GM12878 (cell line): ENCODE data around the gene CDH2. TPM values are rescaled to one million over a fixed set of nuclear protein-coding genes. Genes with fewer than 3 reads are reported as not detected.

Source experiments
- ATAC-seq: fragments of 200-7000 bp; cut with Tn5 transposase; 3 replicates; pipeline ENCODE4 v1.9.1; 2020; ENCODE audit warnings: mild to moderate bottlenecking, moderate library complexity
- BruUV-seq: library from RNA; stranded (reverse); fragments of 400-500 nt; replicated peaks from 2 replicates; lab custom pipeline; 2021; lab: Mats Ljungman, UMichigan
- CTCF ChIA-PET: fragments of 300-600 bp; sonication (Branson Sonifier 250); formaldehyde crosslinking; extraction: SDS; loops from one replicate; lab custom pipeline; 2021; ENCODE audit warnings: inconsistent platforms; lab: Yijun Ruan, JAX
- POLR2A ChIA-PET: fragments of 350-600 bp; formaldehyde crosslinking; extraction: SDS; loops from one replicate; lab custom pipeline; 2021; ENCODE audit warnings: inconsistent platforms; lab: Charles Lee
- RAD21 ChIA-PET: fragments of 300-600 bp; sonication (Branson Sonifier 250); formaldehyde crosslinking; loops from one replicate; lab custom pipeline; 2023; ENCODE audit warnings: antibody characterized with exemption; ENCODE audit not compliant: unreplicated experiment; lab: Charles Lee
- SMC1A ChIA-PET: fragments of 300-600 bp; sonication (Branson Sonifier 250); formaldehyde crosslinking; loops from one replicate; lab custom pipeline; 2023; ENCODE audit not compliant: unreplicated experiment, uncharacterized antibody; lab: Charles Lee
- DNase-seq: peaks from one replicate; pipeline ENCODE4 v3.0.0-alpha.2; 2011; ENCODE audit warnings: low read depth, low spot score
- FAIRE-seq: peaks from 3 replicates; lab custom pipeline; 2011; peaks lifted over from hg19 to GRCh38; lab: Jason Lieb, UNC
- H2AFZ ChIP-seq: 2 replicates; pipeline ENCODE4 v1.6.0; 2011; ENCODE audit warnings: low read depth, low read length, control low read depth; ENCODE audit not compliant: control insufficient read depth
- H3K27ac ChIP-seq: 2 replicates; pipeline ENCODE4 v1.5.1; 2011; ENCODE audit warnings: control low read depth; ENCODE audit not compliant: control insufficient read depth, insufficient read depth
- H3K27me3 ChIP-seq, 2 experiments: replicated peaks in 1 of 2; 2 replicates each; pipeline versions ENCODE4 v1.6.0 to v1.6.1; 2011; ENCODE audit warnings: low read length in 1 of 2; ENCODE audit not compliant: control insufficient read depth in 2 of 2, insufficient read depth in 2 of 2
- H3K36me3 ChIP-seq, 2 experiments: 2 replicates each; pipeline ENCODE4 v1.5.1; 2011; ENCODE audit warnings: low read length in 1 of 2; ENCODE audit not compliant: control insufficient read depth in 2 of 2, insufficient read depth in 2 of 2
- H3K4me1 ChIP-seq: 2 replicates; pipeline ENCODE4 v1.6.1; 2011; ENCODE audit warnings: mild to moderate bottlenecking, low read length, moderate library complexity, mixed read lengths; ENCODE audit not compliant: control insufficient read depth, insufficient read depth
- H3K4me2 ChIP-seq: 2 replicates; pipeline ENCODE4 v1.6.0; 2011; ENCODE audit warnings: control low read depth; ENCODE audit not compliant: control insufficient read depth, insufficient read depth
- H3K4me3 ChIP-seq: fragments of 200-600 bp; sonication (generic); 2 replicates; pipeline ENCODE4 v1.5.1; 2016
- H3K79me2 ChIP-seq: 2 replicates; pipeline ENCODE4 v1.6.0; 2011; ENCODE audit warnings: low read length; ENCODE audit not compliant: control insufficient read depth, insufficient read depth
- H3K9ac ChIP-seq: 2 replicates; pipeline ENCODE4 v1.8.0; 2011; ENCODE audit warnings: low read length, control low read depth, mixed read lengths; ENCODE audit not compliant: control insufficient read depth, insufficient read depth
- H3K9me3 ChIP-seq: replicated peaks from 3 replicates; pipeline ENCODE4 v1.5.1; 2011; ENCODE audit warnings: mild to moderate bottlenecking, low read length; ENCODE audit not compliant: control insufficient read depth, insufficient read depth
- H4K20me1 ChIP-seq: 2 replicates; pipeline ENCODE4 v1.6.0; 2011; ENCODE audit not compliant: control insufficient read depth, insufficient read depth
- BACH1 ChIP-seq: fragments of 450-650 bp; IDR thresholded peaks from 2 replicates; pipeline ENCODE4 v1.6.1; 2017; ENCODE audit warnings: mild to moderate bottlenecking, borderline replicate concordance
- CBX5 ChIP-seq: sonication (generic); IDR thresholded peaks from 2 replicates; pipeline ENCODE4 v1.6.1; 2016; ENCODE audit warnings: low read depth, moderate library complexity, mild to moderate bottlenecking, inconsistent platforms
- FOXK2 ChIP-seq: fragments of 450-650 bp; IDR thresholded peaks from 2 replicates; pipeline ENCODE4 v1.6.1; 2017; ENCODE audit warnings: mild to moderate bottlenecking, moderate library complexity
- RAD21 ChIP-seq: IDR thresholded peaks from 2 replicates; pipeline ENCODE4 v1.6.1; 2011; ENCODE audit warnings: mild to moderate bottlenecking, low read depth, low read length, moderate library complexity; ENCODE audit not compliant: insufficient read depth
- SP1 ChIP-seq: IDR thresholded peaks from one replicate; pipeline ENCODE4 v1.6.1; 2011; ENCODE audit warnings: low read depth, low read length
- SPI1 ChIP-seq: IDR thresholded peaks from 2 replicates; pipeline ENCODE4 v1.6.1; 2011; ENCODE audit warnings: low read depth, mild to moderate bottlenecking, low read length, moderate library complexity, borderline replicate concordance; ENCODE audit not compliant: insufficient read depth
- SUPT20H ChIP-seq: IDR thresholded peaks from 2 replicates; pipeline ENCODE4 v1.6.1; 2011; ENCODE audit warnings: low read depth, mild to moderate bottlenecking, low read length, moderate library complexity, borderline replicate concordance; ENCODE audit not compliant: control insufficient read depth
- ZNF622 ChIP-seq: fragments of 450-650 bp; IDR thresholded peaks from 2 replicates; pipeline ENCODE4 v1.6.1; 2017; ENCODE audit warnings: mild to moderate bottlenecking, inconsistent platforms
- WGBS: methylation state at CpG from one replicate; pipeline ENCODE4 v1.1.6; 2016; ENCODE audit warnings: low lambda C conversion rate; ENCODE audit not compliant: insufficient replicate concordance, insufficient coverage; ENCODE audit errors: missing lambda C conversion rate; 5-methylcytosine and 5-hydroxymethylcytosine counted together
- in situ Hi-C: fragments of 300-500 bp; cut with MboI; formaldehyde crosslinking; loops from 9 replicates; pipeline ENCODE4 v1.14.3; 2018; ENCODE audit warnings: mixed read lengths
- intact Hi-C: fragments of 100-400 bp; cut with micrococcal nuclease; formaldehyde crosslinking; loops from one replicate; pipeline ENCODE4 v1.14.2; 2022; ENCODE audit not compliant: unreplicated experiment
- polyA plus RNA-seq, 11 experiments: library from polyadenylated mRNA; depleted of rRNA in 4 of 11; unstranded in 6 of 11; stranded (reverse) in 5 of 11; fragments of >200 nt; fragmentation: Nextera tagmentation in 4 of 11; fragmentation: Illumina TruSeq in 1 of 11; extraction: Ambion mirVana in 4 of 11; extraction: Trizol in 1 of 11; gene quantifications; 1 replicate in 1 of 11; 2 replicates in 10 of 11; pipeline versions ENCODE4 v1.2.1 to v1.2.3, GENCODE V29; 2011 to 2016; ENCODE audit warnings: inconsistent platforms in 2 of 11, missing spikeins in 2 of 11, low read depth in 1 of 11
- total RNA-seq, 4 experiments: library from RNA; depleted of rRNA in 3 of 4; stranded (reverse); fragments of >200 nt in 3 of 4; fragmentation: Illumina TruSeq in 1 of 4; extraction: Trizol in 1 of 4; gene quantifications; 2 replicates each; pipeline versions ENCODE4 v1.2.1 to v1.2.3, GENCODE V29; 2013 to 2021
- TF ChIP-seq, protein P1 (sequence below): fragments of 450-650 bp; formaldehyde crosslinking; IDR thresholded peaks from 2 replicates; pipeline ENCODE4 v1.4.0; 2020; ENCODE audit warnings: mild to moderate bottlenecking, moderate library complexity
- TF ChIP-seq, protein P2 (sequence below): fragments of 450-650 bp; IDR thresholded peaks from 2 replicates; pipeline ENCODE4 v1.6.1; 2018; ENCODE audit warnings: borderline replicate concordance, mild to moderate bottlenecking; ENCODE audit not compliant: partially characterized antibody

CDH2 gene
- total and polyA plus RNA-seq, 10 of the 15 experiments (the other 5 are each of a cell fraction or from before 2014, with no cell fraction given): 0.01 to 0.25 (median 0.06) TPM; not detected in 4

DNA sequence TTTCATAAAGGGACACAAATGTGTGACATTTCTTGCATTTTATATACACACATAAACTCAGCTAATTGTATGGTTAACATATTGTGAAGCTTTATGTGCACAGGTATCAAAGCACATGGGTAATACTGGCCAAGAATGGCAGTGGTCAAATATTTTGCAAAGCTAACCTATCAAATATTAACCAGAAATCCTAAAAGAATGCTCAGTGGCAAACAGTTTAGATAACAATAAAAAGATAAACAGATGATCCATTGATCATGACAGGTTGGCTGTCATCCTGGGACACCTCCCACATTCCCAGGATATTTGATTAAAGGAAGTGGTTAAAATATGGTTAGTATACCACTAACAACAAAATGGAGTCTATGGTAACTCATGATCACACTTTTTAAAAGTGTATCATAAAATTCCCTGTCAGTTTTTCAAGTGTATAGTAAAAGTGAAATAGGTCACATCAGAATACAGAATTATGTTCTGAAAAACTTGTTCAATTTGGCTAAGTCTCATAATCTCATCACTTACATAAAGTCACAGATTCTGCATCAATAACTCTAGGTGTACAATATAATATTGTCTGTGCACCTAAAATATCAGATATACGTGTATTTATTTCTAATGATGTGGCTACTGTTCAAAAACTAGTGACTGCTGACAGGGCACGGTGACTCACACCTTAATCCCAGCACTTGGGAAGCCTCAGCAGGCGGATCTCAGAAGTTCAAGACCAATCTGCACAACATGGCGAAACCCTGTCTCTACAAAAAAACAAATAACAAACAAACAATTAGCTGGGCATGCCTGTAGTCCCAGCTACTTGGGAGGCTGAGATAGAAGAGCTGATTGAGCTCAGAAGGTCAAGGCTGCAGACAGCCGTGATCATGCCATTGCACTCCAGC lies 48.9 kb downstream of the CDH2 start:
- WGBS: 29% methylated on average over 5 of the region's 5 CpGs
- H3K4me2 ChIP-seq: no peak overlapping the region
- ChIA-PET CTCF (no interaction called here), RAD21 (no interaction called here), POLR2A (no interaction called here), SMC1A (interaction anchor here (0.6 kb wide), 1 partner anchor 23 kb away, joined by 3 read pairs; no protein-coding TSS in a partner anchor)
- H4K20me1 ChIP-seq: no peaks in the 10 kb centered on the region
- BruUV-seq: no TSS peak
- no peak for DNase-seq
- no peaks in the 10 kb centered on the region for H3K9me3 ChIP-seq
- ATAC-seq: no peak
- no peaks in the 10 kb centered on the region for H3K79me2 ChIP-seq
- intact Hi-C loops (no loop called here), in situ Hi-C loops (no loop called here)
- no peaks in the 10 kb centered on the region for H3K4me1 ChIP-seq
- H3K27me3 ChIP-seq: no peaks in the 10 kb centered on the region
- H2AFZ ChIP-seq: no peak overlapping the region
- no peak for FAIRE-seq
- H3K36me3 ChIP-seq: no peaks in the 10 kb centered on the region
- H3K27ac ChIP-seq: no peak overlapping the region
- no peak for TF ChIP-seq CBX5
- TF ChIP-seq SP1: no peak
- H3K9ac ChIP-seq: no peak overlapping the region
- H3K4me3 ChIP-seq: no peak overlapping the region

DNA sequence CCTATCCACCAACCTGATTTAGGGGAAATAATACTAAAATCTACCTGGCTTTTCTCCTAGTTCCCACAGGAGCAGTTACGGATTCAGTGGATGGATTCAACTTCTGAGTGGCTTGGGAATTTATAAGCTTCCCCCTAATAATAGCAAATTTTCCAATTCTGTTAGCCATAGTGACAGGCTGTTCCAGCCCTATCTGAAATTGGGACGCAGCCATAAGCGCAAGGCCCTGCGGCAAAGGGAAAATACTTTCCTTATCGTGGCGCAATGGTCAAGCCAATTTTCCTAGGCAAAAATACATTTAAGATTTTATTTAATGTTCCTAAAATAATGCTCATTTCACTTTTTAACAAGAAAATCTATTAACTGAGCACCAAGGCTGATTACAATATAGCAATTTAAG lies 49.7 kb downstream of the CDH2 start:
- ChIA-PET POLR2A (no interaction called here), RAD21 (no interaction called here), SMC1A (interaction anchor here (0.6 kb wide), 1 partner anchor 23 kb away, joined by 3 read pairs; no protein-coding TSS in a partner anchor), CTCF (no interaction called here)
- no peak overlapping the region for H3K4me2 ChIP-seq
- H4K20me1 ChIP-seq: no peaks in the 10 kb centered on the region
- H3K27me3 ChIP-seq: no peaks in the 10 kb centered on the region
- H2AFZ ChIP-seq: no peak overlapping the region
- no peak overlapping the region for H3K9ac ChIP-seq
- in situ Hi-C loops: no loop called here
- no peak for FAIRE-seq
- no peaks in the 10 kb centered on the region for H3K79me2 ChIP-seq
- TF ChIP-seq ZNF622: no peak
- no peak for TF ChIP-seq RAD21
- TF ChIP-seq CBX5: no peak
- TF ChIP-seq, protein P1, sequence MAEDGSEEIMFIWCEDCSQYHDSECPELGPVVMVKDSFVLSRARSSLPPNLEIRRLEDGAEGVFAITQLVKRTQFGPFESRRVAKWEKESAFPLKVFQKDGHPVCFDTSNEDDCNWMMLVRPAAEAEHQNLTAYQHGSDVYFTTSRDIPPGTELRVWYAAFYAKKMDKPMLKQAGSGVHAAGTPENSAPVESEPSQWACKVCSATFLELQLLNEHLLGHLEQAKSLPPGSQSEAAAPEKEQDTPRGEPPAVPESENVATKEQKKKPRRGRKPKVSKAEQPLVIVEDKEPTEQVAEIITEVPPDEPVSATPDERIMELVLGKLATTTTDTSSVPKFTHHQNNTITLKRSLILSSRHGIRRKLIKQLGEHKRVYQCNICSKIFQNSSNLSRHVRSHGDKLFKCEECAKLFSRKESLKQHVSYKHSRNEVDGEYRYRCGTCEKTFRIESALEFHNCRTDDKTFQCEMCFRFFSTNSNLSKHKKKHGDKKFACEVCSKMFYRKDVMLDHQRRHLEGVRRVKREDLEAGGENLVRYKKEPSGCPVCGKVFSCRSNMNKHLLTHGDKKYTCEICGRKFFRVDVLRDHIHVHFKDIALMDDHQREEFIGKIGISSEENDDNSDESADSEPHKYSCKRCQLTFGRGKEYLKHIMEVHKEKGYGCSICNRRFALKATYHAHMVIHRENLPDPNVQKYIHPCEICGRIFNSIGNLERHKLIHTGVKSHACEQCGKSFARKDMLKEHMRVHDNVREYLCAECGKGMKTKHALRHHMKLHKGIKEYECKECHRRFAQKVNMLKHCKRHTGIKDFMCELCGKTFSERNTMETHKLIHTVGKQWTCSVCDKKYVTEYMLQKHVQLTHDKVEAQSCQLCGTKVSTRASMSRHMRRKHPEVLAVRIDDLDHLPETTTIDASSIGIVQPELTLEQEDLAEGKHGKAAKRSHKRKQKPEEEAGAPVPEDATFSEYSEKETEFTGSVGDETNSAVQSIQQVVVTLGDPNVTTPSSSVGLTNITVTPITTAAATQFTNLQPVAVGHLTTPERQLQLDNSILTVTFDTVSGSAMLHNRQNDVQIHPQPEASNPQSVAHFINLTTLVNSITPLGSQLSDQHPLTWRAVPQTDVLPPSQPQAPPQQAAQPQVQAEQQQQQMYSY (CRISPR knock-in tag): no peak
- no peak for TF ChIP-seq BACH1
- no peak for TF ChIP-seq SUPT20H
- no peak for TF ChIP-seq FOXK2
- TF ChIP-seq, protein P2, sequence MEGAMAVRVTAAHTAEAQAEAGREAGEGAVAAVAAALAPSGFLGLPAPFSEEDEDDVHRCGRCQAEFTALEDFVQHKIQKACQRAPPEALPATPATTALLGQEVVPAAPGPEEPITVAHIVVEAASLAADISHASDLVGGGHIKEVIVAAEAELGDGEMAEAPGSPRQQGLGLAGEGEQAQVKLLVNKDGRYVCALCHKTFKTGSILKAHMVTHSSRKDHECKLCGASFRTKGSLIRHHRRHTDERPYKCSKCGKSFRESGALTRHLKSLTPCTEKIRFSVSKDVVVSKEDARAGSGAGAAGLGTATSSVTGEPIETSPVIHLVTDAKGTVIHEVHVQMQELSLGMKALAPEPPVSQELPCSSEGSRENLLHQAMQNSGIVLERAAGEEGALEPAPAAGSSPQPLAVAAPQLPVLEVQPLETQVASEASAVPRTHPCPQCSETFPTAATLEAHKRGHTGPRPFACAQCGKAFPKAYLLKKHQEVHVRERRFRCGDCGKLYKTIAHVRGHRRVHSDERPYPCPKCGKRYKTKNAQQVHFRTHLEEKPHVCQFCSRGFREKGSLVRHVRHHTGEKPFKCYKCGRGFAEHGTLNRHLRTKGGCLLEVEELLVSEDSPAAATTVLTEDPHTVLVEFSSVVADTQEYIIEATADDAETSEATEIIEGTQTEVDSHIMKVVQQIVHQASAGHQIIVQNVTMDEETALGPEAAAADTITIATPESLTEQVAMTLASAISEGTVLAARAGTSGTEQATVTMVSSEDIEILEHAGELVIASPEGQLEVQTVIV: no peak
- TF ChIP-seq SPI1: no peak
- H3K9me3 ChIP-seq: no peaks in the 10 kb centered on the region
- no peak for DNase-seq
- no peaks in the 10 kb centered on the region for H3K36me3 ChIP-seq
- WGBS: 63% methylated on average over 6 of the region's 6 CpGs
- BruUV-seq: no TSS peak
- no peaks in the 10 kb centered on the region for H3K4me1 ChIP-seq
- no peak overlapping the region for H3K27ac ChIP-seq
- no peak for ATAC-seq
- H3K4me3 ChIP-seq: no peak overlapping the region
- intact Hi-C loops: no loop called here
